HG03064 (cell line): ENCODE measurements around the gene PRKAR1B.

Experiments
- ATAC-seq: cut with Tn5 transposase; IDR thresholded peaks from one replicate; pipeline ENCODE4 v1.9.1; 2021; ENCODE audit warnings: low read depth; ENCODE audit not compliant: unreplicated experiment

Gene PRKAR1B

DNA sequence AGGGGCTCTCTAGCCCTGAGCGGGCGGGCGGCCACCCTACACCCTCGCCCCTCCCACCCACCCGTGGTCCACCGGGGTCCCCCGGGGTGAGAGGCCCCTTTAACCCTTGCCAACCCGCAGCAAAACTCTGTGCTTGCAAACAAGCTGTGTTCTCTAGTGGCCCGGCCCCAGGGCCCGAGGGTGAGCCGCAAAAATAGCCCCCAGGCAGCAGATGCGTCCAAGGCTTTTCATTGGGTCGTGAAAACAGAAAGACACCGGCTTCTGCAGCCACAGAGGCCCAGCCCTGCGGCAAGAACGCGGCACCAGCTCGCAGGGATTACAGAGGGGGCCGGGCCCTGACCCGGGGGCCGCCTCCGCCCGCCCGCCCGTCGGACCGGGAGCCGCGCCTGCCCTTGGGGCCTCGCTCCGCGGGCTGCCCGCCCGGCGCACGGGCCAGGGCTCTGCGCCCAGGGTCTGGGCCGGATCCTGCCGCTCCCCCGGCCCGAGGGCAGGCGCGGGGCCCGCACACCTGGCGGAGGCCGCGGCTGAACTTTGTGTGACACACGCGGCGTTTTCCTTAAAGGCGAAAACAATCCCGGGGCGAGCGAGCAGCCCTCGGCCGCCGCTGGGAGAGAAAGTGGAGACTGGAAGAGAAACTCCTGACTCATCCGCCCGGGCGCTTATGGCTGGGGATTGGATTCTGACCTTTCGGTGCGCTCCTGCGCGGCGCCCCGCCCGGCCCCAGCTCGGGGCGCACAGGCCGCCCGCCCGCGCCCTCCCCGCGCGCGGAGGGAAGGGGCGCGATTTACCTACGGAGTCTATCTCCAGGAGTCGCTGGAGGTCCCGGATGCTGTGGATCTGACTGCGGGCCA, 210.2 kb downstream of the PRKAR1B start:
- no peak for ATAC-seq

DNA sequence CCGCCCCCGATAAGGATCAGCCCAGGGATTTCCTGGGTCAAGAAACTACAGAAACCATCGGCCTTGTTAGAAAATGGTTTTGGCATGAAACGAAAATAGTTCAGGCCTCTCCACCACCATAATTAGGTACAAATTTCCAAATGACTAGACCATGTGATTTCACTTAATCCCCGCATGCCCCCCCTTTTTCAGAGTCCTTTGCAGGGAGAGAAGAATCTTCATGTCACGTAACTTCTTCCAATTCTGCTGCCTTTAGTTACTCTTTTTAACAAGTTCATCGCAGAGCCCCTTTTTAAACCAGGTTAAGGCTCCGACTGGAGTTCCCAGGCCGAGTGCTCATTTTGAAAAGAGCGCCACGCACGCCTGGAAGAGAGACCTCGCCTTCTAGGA, 210.9 kb downstream of the PRKAR1B start:
- no peak for ATAC-seq

DNA sequence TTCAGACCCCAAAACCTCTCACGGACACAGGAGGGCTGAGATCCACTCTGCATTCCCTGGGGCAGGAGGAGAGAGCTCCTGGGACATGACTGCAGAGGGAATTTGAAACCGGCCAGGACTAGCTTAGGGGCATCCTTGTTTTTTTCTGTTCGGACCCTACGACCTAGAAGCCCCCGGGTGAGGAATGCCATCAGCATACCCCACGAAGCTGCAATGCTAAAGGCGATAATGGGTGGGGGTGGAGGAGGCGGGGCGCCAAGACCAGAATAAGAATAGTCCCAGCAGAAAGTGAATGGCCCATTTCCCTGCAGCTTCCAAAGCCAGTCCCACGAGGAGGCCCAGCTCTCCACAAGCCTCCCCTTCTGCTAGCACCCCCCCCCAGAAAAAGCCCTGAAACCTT, 211.5 kb downstream of the PRKAR1B start:
- no peak for ATAC-seq

DNA sequence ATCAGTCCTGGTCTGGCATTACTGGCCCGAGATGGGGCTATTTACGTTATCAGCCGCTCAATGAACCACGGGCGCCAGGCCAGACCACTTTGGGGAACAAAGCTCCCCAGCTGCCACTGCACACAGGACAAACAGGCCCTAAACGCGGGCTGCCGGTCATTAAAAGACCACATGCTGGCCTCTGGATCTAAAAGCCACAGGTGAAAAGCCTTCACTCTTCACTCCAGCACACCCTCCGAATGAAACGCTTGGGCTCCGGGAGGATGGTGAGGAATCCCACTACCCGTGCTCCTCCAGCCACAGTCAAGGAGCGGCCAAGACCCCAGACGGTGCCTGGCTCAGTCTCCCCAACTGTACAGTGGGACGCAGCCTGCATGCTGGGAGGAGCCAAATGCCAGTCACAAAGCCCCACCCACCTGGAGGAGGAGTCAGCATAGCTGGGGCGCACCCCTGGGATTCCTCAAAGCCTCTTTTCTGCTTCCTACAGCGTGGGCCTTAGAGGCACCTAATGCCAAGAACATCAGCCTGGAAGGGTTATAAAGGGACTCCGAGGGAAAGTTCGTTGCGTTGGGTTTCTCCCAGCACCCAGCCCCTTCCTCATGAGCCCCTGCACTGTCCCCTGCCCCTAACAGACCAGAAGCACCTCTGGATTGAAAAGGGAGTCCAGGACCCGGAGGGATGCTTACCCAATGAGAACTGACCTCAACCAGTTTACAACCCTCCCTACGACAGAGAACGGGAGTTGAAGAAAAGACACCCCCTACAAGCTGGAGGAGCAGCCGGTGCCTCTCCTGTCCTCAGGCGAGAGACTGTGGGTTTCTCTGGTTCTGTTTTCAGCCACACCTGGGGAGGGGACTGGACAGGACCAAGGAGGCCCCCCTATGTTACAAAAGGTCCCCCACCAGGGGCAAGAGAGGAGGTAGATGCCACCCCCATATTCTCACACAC, 212.2 kb downstream of the PRKAR1B start:
- no peak for ATAC-seq

DNA sequence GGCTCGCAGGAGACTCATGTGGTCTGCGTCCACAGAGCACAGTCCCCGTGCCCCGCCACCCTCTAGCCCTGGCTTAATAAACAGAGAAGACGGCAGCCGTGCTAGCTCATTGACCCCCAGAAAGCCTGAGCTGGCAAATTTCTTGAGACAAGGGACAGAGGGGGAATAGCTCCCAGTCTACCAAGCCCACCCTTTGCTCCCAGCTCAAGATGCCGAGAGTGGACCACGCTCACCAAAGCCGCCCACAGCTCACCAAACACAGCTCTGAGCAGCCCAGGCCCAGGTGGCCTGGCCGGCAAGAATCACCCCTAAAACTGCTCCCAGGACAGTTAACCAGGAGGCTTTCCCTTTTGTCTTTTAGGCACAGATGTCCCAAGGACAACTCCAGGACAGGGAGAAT, 212.8 kb downstream of the PRKAR1B start:
- no peak for ATAC-seq

DNA sequence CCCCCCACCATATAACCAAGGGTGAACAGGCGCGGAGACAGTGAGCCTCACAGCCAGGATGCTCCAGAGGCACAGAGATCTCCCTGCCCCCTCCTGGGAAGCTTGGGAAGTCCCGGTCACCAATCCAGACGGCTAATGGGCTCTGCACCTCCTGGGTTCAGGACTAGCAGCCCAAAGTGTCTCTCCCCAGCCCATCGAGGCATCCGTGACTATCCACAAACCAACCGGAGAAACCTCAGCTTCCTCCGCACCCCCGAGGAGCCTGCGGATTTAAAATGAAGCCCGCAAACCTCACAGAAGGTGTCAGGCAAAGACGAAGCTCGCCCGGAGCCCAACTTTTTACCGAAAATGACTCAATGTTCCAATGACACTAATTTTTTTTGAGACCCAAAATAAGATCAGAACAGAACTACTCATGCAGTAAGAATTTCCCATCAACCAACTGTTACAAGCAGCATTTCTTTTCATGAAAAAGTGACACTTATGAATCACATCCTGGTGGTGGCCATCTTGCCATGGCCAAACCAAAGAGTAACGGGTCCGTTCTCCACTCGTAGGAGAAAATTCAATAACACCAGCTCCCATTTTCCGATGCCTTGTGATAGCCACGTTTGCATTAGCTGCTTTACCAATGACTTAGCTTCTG, 213.4 kb downstream of the PRKAR1B start:
- ATAC-seq = no peak

DNA sequence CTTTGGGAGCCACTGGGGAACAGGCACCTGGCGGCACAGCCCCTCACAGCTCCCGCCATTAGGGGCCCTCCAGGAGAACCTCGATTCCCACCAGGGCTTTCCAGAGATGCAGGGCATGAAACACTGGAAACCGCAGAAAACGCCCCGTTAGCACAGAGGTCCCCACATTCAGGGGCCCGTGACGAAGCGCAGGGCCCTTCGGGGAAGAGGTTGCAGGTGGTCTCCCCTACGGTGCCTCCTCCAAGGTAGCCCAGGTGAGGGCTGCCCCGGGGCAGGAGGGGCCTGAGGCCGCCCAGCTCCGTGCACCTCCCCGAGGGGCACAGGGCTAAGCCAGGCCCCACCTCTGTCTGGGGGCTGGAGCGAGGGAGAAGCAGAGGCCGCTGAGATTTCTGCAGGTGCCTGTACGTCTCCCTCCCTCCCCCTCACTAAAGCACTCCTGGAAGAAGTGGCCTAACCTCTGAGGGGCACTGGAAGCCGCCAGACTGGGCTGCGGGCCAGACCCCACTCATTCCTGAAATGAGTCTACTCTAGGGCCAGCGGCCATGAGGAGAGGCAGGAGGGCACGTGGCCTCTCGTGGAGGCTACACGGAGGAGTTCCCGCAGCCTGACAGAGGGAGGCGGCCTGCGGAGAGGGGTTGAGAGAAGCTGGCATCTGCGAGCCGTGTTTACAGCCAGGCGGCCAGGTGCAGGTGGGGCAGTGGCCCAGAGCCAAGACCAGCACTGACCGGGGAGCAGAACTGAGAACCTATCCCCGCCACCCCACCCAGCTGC, 214.4 kb downstream of the PRKAR1B start:
- ATAC-seq = no peak

DNA sequence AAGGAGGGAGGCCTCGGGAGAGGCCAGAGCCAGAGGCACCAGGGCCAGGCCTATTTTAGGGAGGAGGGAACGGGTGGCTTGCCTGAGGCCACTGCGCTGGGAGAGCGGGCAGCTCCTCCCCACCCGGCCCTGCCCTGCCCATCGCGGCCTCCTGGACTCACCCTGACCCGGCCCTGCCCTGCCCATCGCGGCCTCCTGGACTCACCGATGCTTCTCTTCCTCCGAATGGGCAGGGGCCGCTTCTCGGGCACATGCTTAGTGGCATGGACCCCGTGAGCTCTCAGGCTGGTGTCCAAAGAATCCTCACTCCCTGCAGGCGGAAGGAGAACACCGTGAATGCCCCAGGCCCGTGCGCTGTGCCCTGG, 215.0 kb downstream of the PRKAR1B start:
- no peak for ATAC-seq

DNA sequence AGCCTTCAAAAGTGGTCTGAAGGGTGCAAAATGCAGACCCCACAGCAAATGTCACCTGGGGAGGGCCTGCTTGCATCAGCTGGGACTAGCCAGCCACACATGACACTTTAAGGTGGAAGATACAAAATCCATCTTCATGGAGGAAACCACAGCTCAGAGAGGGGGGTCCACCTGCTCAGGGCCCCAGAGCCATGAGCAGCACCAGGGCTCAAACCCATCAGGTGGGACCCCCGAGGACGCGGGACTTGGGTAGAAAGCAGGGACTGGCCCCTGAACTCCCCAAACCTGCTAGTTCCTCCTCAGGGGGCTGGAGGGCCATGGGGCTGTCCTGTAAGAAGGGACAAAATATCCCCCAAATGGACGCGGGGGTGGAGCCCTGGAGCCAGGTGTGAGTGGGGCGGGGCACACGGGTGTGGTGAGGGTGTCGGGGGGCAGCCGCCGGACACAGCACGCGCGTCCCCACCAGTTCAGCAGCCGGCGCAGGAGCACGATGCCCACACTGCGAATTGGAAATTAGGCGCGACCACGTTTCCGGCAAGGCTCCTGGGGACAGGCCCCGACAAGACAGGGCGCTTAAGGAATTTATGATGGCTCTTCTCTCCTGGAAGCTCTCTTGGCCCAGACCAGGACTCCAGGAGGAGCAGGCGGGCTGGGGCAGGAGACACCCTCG, 215.5 kb downstream of the PRKAR1B start:
- no peak for ATAC-seq

DNA sequence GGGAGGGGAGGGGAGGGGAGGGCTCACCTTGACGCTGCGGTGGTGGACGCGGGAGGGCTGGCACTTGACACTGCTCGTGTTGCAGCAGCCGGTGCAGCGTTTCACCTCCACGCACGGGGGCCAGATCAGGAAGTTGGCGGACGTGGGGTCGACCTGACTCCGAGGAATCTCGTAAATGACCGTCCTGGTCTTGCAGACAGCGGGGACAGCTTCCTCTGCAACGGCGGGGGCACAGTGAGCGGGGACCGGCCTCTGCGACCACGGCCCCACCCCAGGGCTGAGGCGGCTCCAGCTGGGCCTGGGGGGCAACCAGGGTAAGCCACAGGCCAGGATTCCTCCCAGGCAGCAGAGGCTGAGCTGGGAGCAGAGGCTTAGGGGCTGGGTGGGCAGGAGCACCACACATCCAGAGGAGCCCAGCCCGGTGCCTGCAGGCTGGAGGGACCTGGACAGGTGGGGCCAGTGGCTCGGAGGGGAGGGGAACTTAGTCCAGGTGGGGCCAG, 216.2 kb downstream of the PRKAR1B start:
- no peak for ATAC-seq

DNA sequence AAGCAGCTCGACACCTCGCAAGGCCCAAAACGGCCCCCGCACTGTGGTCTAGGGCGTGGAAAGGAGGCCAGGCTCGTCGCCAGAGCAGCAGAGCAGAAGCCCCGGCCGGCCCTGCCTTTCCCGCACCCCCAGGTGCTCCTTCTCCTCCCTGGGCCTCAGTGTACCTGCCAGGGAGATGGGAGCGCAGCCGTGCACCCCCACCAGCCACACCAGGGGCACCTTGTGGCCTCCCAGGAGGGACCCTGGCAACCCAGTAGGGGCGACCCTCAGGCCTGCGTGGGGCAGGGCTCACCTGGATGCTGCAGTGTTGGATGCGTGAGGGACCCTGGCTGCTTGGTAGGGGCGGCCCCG, 217.0 kb downstream of the PRKAR1B start:
- no peak for ATAC-seq

DNA sequence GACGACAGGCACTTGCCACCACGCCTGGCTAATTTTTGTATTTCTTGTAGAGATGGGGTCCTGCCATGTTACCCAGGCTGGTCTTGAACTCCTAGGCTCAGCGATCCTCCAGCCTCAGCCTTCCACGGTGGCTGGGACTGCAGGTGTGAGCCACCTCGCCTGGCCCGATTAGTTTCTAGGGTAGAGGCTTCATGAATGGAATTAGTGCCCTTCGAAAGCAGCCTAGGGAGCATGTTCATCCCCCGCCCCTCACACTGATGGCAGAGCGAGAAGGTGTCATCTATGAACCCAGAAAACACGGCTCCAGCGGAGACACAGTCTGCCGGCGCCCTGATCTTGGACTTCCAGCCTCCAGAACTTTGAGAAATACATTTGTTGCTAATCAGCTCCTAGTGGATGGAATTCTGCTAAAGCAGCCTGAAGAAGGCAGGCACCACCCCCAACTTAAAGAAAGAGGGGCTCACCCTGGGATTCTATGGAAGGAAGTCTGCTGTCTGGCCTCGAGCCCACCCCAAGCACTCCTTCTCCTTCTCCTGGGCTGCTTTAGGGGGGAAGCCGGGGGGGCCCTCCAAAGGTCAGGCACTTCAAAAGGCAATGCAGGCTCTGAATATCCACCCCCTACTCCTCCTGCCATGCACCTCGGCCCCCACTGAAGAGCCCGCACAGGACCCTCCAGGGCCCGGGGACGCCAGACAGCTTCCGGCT, 217.5 kb downstream of the PRKAR1B start:
- no peak for ATAC-seq

DNA sequence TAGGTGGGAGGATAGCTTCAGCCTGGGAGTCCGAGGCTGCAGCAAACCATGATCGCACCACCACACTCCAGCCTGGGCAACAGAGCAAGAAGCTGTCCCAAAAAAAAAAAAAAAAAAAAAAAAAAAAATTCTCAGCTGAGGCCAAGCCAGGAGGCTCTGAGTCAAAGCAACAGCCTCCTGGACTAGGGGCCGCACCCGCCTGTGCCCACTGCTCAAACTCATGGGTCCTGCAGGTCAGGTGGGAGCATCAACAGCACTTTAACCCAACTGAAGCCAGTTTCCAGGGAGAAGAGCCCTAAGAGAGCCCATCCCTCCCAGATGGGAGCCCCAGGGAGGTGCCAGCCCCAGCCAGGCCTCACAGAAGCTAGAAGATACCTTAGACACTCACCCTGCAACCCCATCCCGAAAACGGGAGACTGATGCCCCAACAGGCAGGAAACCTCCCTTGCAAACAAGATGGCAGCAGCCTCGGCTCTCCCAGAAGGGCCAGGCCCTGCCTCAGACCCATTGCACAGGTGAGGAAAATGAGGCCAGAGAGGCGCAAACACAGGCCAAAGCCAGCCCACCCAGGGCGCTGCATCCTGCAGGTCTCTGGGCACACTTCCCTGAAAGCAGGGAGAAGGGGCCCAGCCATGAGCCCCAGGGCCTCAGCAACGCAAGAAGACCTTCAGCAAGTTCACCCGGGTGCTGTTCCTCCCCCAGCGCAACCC, 218.5 kb downstream of the PRKAR1B start:
- no peak for ATAC-seq

DNA sequence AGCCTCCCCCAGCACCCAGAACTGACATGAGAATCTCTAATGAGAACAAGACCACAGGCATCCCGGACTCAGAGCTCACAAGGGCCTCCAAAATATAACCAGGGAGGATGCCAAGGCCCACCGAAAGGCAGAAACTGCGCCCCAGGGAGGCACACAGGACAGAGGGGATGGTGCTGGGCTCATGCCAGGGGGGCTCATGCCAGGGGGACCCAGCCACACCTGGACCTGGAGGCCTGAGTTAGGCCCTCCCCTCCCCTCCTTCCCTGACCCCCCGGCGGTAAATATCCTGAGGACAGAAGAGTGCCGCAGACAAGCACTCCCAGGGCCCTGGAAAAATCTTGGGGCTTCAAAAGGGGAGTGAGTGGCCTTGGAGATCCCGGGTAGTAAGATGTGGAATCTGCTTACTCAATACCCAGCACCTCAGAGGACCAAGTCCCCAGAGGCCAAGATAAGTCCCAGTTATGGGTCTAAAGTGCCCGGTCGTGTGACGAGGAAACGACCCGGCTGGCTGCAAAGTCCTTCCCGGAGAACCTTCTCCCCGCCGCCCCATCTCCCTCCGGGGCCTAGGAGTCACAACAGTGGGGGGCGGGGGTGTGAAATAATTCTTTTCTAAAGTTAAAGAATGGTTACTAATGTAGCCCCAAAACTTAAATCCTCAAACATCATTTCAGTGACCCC, 219.3 kb downstream of the PRKAR1B start:
- ATAC-seq = no peak

DNA sequence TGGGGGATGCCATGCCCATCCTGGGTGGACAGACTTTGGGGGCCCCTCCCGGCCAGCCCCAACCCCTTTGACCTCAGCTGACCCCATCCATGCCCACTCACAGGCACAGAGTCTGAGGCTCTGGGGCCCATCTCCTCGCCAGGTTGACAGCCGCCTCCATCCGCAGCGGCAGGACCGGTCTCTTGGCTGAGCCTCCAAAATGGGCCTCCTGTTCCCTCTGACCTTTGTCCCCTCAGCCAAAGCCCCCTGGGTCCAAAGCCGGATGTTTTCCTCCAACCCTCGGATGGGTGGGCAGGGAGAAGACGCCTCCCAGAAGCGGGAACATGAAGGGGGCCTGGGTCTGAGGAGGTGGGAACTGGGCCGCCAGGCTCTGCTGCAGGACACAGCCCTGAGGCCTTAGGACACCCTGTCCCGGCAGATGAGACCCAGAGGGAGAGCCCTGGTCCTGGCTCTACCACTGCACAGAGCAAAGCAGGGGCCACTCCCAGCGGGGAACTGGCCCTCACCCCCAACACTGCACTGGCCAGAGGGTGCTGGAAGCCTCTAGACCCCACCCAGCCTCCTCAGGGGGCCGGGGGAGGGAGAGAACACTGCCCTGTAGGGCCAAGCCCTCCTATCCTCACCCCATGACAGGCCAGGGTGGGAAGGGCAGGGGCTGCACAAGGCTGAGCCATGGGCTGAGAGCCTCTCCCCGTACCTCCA, 220.0 kb downstream of the PRKAR1B start:
- ATAC-seq = no peak

DNA sequence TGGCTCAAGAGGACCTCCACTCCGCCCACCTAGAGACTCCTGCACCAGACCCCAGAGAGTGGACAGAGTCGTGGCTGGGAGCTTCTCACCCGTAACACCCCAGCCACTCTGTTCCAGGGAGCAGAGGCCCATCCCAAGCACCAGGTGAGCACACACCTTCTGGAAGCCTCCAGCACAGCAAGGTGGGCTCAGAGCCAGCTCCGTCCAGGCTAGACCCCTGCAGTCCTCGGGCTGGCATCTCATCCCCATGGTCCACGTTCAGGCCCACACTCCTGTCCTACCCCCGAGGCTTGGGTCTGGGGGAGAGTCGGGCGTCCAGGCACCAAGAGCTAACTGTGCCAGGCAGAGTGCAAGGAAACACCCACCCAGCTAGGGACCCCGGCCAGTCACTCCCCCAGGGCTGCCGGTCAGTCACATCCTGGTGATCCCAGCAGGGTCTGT, 220.7 kb downstream of the PRKAR1B start:
- ATAC-seq = no peak

DNA sequence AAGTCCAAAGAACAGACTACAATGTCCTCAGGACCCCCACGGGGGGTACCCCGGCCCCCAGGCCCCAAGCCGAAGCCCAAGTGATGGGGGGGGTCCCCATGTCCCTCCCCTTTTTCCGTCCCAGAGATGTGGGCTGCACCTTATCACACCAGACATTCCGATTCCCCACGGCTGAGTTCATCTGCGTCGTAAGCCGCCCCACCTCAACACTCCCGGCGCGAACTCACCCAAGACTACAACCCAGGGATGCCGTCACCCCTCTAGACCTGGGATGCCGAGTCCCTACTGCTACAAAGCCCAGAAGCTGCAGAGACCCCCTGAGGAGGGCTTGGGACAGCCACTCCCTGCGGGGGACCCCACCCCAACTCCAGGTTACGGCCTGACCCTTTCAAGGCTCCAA, 221.9 kb downstream of the PRKAR1B start:
- no peak for ATAC-seq
